Neural progenitor cell (in vitro differentiated cells): ENCODE results near the gene FBL. TPM values are rescaled to one million over a fixed set of nuclear protein-coding genes. Genes with fewer than 3 reads are reported as not detected.

ENCODE experiments used
- DNase-seq: peaks from one replicate; pipeline ENCODE4 v3.0.0-alpha.2; 2016; ENCODE audit warnings: low spot score
- H2AFZ ChIP-seq: fragments of 200-600 bp; sonication (generic); replicated peaks from 2 replicates; pipeline ENCODE4 v1.6.1; 2016; ENCODE audit warnings: antibody characterized with exemption
- H3F3A ChIP-seq: fragments of 200-600 bp; sonication (generic); 2 replicates; pipeline ENCODE4 v1.6.1; 2016; ENCODE audit warnings: antibody characterized with exemption, low read depth
- H3K27ac ChIP-seq: fragments of 200-600 bp; sonication (generic); 2 replicates; pipeline ENCODE4 v1.5.1; 2016; ENCODE audit warnings: mild to moderate bottlenecking
- H3K27me3 ChIP-seq: fragments of 200-600 bp; sonication (generic); 2 replicates; pipeline ENCODE4 v1.6.1; 2016; ENCODE audit warnings: mild to moderate bottlenecking, moderate library complexity
- H3K36me3 ChIP-seq: fragments of 200-600 bp; sonication (generic); 2 replicates; pipeline ENCODE4 v1.5.1; 2016
- H3K4me1 ChIP-seq: fragments of 200-600 bp; sonication (generic); 2 replicates; pipeline ENCODE4 v1.6.1; 2016; ENCODE audit warnings: mixed run types
- H3K4me2 ChIP-seq: fragments of 200-600 bp; sonication (generic); 2 replicates; pipeline ENCODE4 v1.6.1; 2016
- H3K4me3 ChIP-seq: fragments of 200-600 bp; sonication (generic); 2 replicates; pipeline ENCODE4 v1.5.1; 2016
- H3K79me2 ChIP-seq: fragments of 200-600 bp; sonication (generic); 2 replicates; pipeline ENCODE4 v1.6.1; 2016; ENCODE audit warnings: low read depth
- H3K9ac ChIP-seq: fragments of 200-600 bp; sonication (generic); 2 replicates; pipeline ENCODE4 v1.6.1; 2016
- H3K9me3 ChIP-seq: fragments of 200-600 bp; sonication (generic); 2 replicates; pipeline ENCODE4 v1.5.1; 2016; ENCODE audit warnings: low read depth
- H4K20me1 ChIP-seq: fragments of 200-600 bp; sonication (generic); 2 replicates; pipeline ENCODE4 v1.6.1; 2016; ENCODE audit warnings: low read depth
- H3K27ac Mint-ChIP-seq: 3 replicates; pipeline ENCODE4 v1.8.0; 2021; ENCODE audit warnings: mixed read lengths
- H3K27me3 Mint-ChIP-seq: 2 replicates; pipeline ENCODE4 v1.8.0; 2022; ENCODE audit warnings: low read depth, mild to moderate bottlenecking, inconsistent platforms, moderate library complexity, mixed read lengths; ENCODE audit not compliant: insufficient read depth
- H3K36me3 Mint-ChIP-seq: 3 replicates; pipeline ENCODE4 v1.8.0; 2021; ENCODE audit warnings: mixed read lengths
- H3K4me1 Mint-ChIP-seq: 3 replicates; pipeline ENCODE4 v1.8.0; 2021; ENCODE audit warnings: mixed read lengths
- H3K4me3 Mint-ChIP-seq: 3 replicates; pipeline ENCODE4 v1.8.0; 2021; ENCODE audit warnings: mild to moderate bottlenecking, moderate library complexity, mixed read lengths
- H3K9me3 Mint-ChIP-seq: 3 replicates; pipeline ENCODE4 v1.8.0; 2020; ENCODE audit warnings: mixed read lengths
- EZH2 ChIP-seq: fragments of 200-600 bp; sonication (generic); IDR thresholded peaks from 2 replicates; pipeline ENCODE4 v1.6.1; 2017; ENCODE audit warnings: antibody characterized with exemption, mild to moderate bottlenecking, moderate library complexity
- EZH2phosphoT487 ChIP-seq: fragments of 200-600 bp; sonication (generic); IDR thresholded peaks from 2 replicates; pipeline ENCODE4 v1.6.1; 2017; ENCODE audit warnings: antibody characterized with exemption
- total RNA-seq: library from RNA; depleted of rRNA; stranded (reverse); fragments of >200 nt; gene quantifications from 2 replicates; pipeline ENCODE4 v1.2.3, GENCODE V29; 2015; ENCODE audit warnings: low replicate concordance
- TF ChIP-seq, protein P1 (sequence below): fragments of 200-600 bp; sonication (generic); IDR thresholded peaks from 2 replicates; pipeline ENCODE4 v1.5.1; 2017; ENCODE audit warnings: antibody characterized with exemption, mild to moderate bottlenecking

FBL gene
- total RNA-seq, 1 donor from 2014 or later, result 428 TPM

DNA sequence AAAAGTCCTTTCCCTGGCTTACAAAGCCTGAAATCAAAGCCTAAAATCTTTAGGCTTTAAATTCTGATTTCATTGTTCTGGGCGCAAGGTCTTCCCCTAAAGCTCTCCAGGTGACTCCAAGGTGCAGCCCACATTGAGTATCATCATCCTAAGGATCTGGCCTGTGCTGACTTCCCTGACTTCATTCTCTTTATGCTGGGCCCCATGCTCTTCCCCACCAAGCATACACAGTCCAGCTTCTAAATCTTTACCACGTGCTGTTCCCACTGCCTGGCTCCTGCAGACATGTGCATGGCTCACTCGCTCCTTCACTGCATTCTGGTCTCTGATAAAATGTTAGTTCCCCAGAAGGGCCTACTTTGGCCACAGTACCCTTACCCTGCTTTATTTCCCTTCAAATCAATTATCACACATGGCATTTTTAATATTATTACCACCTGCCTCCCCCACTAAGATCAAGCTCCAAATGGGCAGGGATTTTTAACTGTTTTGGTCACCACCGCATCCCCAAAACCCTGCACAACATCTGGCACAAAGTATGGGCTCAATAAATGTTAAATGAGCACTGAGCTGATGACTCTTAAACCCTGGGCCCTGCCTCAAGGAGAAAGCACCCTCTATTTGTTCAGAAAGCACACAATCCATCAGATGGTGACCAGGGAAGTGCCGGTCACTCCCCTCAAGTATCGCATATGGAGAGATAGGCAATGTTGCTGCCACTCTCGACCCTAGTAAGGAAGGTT is 3.3 kb downstream of the FBL start:
- Histone ChIP-seq H3K4me3 (no peak overlapping the region), H3K9ac (no peak overlapping the region), H2AFZ (no peak overlapping the region), H3K4me2 (no peak overlapping the region), H3K36me3 (no peaks in the 10 kb centered on the region), H3F3A (peaks cover 9% of the 10 kb centered on the region), H3K4me1 (peaks cover 28% of the 10 kb centered on the region), H3K79me2 (peaks cover 76% of the 10 kb centered on the region), H3K27me3 (no peaks in the 10 kb centered on the region), H3K9me3 (no peaks in the 10 kb centered on the region), H4K20me1 (peaks cover 50% of the 10 kb centered on the region), H3K27ac (no peak overlapping the region)
- peaks cover 44% of the 10 kb centered on the region for H3K4me1 Mint-ChIP-seq
- peak overlapping the region; percentile 34 for H3K4me3 Mint-ChIP-seq
- no peaks in the 10 kb centered on the region for H3K9me3 Mint-ChIP-seq
- TF ChIP-seq EZH2phosphoT487, result no peak
- no peak for TF ChIP-seq EZH2
- TF ChIP-seq, protein P1, sequence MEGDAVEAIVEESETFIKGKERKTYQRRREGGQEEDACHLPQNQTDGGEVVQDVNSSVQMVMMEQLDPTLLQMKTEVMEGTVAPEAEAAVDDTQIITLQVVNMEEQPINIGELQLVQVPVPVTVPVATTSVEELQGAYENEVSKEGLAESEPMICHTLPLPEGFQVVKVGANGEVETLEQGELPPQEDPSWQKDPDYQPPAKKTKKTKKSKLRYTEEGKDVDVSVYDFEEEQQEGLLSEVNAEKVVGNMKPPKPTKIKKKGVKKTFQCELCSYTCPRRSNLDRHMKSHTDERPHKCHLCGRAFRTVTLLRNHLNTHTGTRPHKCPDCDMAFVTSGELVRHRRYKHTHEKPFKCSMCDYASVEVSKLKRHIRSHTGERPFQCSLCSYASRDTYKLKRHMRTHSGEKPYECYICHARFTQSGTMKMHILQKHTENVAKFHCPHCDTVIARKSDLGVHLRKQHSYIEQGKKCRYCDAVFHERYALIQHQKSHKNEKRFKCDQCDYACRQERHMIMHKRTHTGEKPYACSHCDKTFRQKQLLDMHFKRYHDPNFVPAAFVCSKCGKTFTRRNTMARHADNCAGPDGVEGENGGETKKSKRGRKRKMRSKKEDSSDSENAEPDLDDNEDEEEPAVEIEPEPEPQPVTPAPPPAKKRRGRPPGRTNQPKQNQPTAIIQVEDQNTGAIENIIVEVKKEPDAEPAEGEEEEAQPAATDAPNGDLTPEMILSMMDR, result no peak
- peaks cover 10% of the 10 kb centered on the region for H3K36me3 Mint-ChIP-seq
- no peak for DNase-seq
- H3K27me3 Mint-ChIP-seq, result peaks cover 7% of the 10 kb centered on the region
- peak overlapping the region; percentile 89 for H3K27ac Mint-ChIP-seq

DNA sequence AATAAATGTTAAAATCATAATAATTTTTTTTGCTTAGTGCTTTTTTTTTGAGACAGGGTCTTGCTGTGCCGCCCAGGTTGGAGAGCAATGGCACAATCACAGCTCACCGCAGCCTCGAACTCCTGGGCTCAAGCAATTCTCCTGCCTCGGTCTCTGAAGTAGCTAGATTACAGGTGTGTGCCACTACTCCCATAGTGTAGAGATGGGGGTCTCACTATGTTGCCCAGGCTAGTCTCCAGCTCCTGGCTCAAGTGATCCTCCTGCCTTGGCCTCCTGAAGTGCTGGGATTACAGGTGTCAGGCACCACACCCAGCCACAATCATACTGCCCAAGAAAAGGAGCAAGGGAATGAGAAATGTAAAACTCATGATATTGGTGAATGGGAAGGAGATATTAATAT is 5.1 kb downstream of the FBL start:
- Histone ChIP-seq H3K9ac (no peak overlapping the region), H3K36me3 (no peaks in the 10 kb centered on the region), H3F3A (peaks cover 3% of the 10 kb centered on the region), H3K79me2 (peaks cover 74% of the 10 kb centered on the region), H3K4me1 (peaks cover 18% of the 10 kb centered on the region), H4K20me1 (peaks cover 50% of the 10 kb centered on the region), H3K4me2 (no peak overlapping the region), H3K4me3 (no peak overlapping the region), H3K9me3 (no peaks in the 10 kb centered on the region), H3K27me3 (no peaks in the 10 kb centered on the region), H3K27ac (no peak overlapping the region), H2AFZ (no peak overlapping the region)
- H3K4me3 Mint-ChIP-seq, result no peak overlapping the region
- H3K4me1 Mint-ChIP-seq, result peaks cover 33% of the 10 kb centered on the region
- no peak for TF ChIP-seq EZH2phosphoT487
- TF ChIP-seq EZH2, result no peak
- TF ChIP-seq, protein P1, result no peak
- no peak overlapping the region for H3K27ac Mint-ChIP-seq
- no peak for DNase-seq
- H3K27me3 Mint-ChIP-seq, result peaks cover 2% of the 10 kb centered on the region
- peaks cover 16% of the 10 kb centered on the region for H3K36me3 Mint-ChIP-seq
- no peaks in the 10 kb centered on the region for H3K9me3 Mint-ChIP-seq

DNA sequence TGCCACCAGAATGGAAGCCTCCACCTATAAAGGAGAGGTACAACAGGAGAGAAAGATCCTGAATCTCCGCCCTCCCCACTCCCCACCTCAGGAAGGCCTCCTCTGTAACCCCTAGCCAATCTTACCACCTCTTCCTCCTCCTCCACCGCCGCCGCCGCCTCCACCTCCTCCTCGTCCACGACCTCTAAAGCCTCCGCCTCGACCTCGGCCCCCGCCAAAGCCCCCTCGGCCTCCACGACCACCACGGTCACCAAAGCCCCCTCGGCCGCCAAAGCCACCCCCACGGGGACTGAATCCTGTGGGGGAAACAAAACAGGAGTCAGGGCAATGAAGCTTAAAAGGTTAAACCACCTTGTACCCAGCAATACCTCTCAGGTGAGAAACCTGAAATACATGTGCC is 5.7 kb downstream of the FBL start:
- Histone ChIP-seq H3K79me2 (peaks cover 69% of the 10 kb centered on the region), H3K4me2 (no peak overlapping the region), H3K4me1 (peaks cover 18% of the 10 kb centered on the region), H3K27me3 (no peaks in the 10 kb centered on the region), H3K4me3 (no peak overlapping the region), H4K20me1 (peaks cover 49% of the 10 kb centered on the region), H3K36me3 (no peaks in the 10 kb centered on the region), H3K9ac (no peak overlapping the region), H3K27ac (no peak overlapping the region), H3F3A (peaks cover 8% of the 10 kb centered on the region), H2AFZ (no peak overlapping the region), H3K9me3 (no peaks in the 10 kb centered on the region)
- Mint-ChIP-seq H3K27me3 (peaks cover 2% of the 10 kb centered on the region), H3K4me1 (peaks cover 30% of the 10 kb centered on the region), H3K27ac (no peak overlapping the region), H3K9me3 (no peaks in the 10 kb centered on the region), H3K36me3 (peaks cover 16% of the 10 kb centered on the region), H3K4me3 (no peak overlapping the region)
- TF ChIP-seq EZH2 (no peak), EZH2phosphoT487 (no peak)
- TF ChIP-seq, protein P1, result no peak
- DNase-seq, result no peak
